HTR-8/SVneo (cell line): ENCODE measurements around the gene EML3.

ENCODE experiments used
- DNase-seq: peaks from one replicate; pipeline ENCODE4 v3.0.0; 2011; ENCODE audit warnings: low spot score, mixed read lengths; ENCODE audit not compliant: insufficient read length
- FAIRE-seq: peaks from 2 replicates; lab custom pipeline; 2011; peaks lifted over from hg19 to GRCh38; lab: Jason Lieb, UNC

The EML3 gene

GRCh38 chr11:62554387-62555167 lies 58.0 kb downstream of the EML3 start:
- FAIRE-seq (no peak), DNase-seq (no peak)

- FAIRE-seq, result no peak
- no peak for DNase-seq
Measured at GRCh38 chr11:62553839-62554361, 58.7 kb downstream of the EML3 start.

- peak; percentile 9 for FAIRE-seq
- no peak for DNase-seq
Measured at GRCh38 chr11:62553080-62553838, 59.3 kb downstream of the EML3 start.

- FAIRE-seq, result no peak
Measured at GRCh38 chr11:62552485-62553079, 60.0 kb downstream of the EML3 start.

More at GRCh38 chr11:62552485-62553079, 60.0 kb downstream of the EML3 start:
- no peak for DNase-seq
